Erythroblast (primary cell): ENCODE data around the gene OPCML.

ENCODE experiments used
- GATA1 ChIP-seq: IDR thresholded peaks from 2 replicates; pipeline ENCODE4 v1.6.1; 2011; ENCODE audit warnings: low read depth, mild to moderate bottlenecking, control low read depth, low read length, moderate library complexity
- POLR2A ChIP-seq: IDR thresholded peaks from 2 replicates; pipeline ENCODE4 v1.6.1; 2011; ENCODE audit warnings: mild to moderate bottlenecking, low read length

GRCh38 chr11:133243832-133244231, 288.5 kb downstream of the OPCML start:
- TF ChIP-seq POLR2A, result no peak
- no peak for TF ChIP-seq GATA1
